Kidney (tissue), 14 donors: Measurements from ENCODE around the gene ZP3. TPM values are rescaled to one million over a fixed set of nuclear protein-coding genes. Genes with fewer than 3 reads are reported as not detected.
"Not testable (repeated sequence)": the region's sequence is repeated elsewhere in the genome, so short reads cannot be mapped to it uniquely, and the experiment has no call there.

Experiments
- DNase-seq, 5 donors: peaks; one replicate each; pipeline ENCODE4 v3.0.0-alpha.2; 2013 to 2020
- FAIRE-seq: peaks from 2 replicates; lab custom pipeline; 2012; peaks lifted over from hg19 to GRCh38; lab: Jason Lieb, UNC
- H3K27ac ChIP-seq, 2 donors: one replicate each; pipeline ENCODE4 v1.7.0; 2013; ENCODE audit warnings: low read depth in 2 of 2, low read length in 2 of 2, inconsistent platforms in 1 of 2
- H3K27me3 ChIP-seq: one replicate; pipeline ENCODE4 v1.7.1; 2013; ENCODE audit warnings: low read length, inconsistent platforms; ENCODE audit not compliant: control insufficient read depth, insufficient read depth
- H3K36me3 ChIP-seq, 3 donors: one replicate each; pipeline versions ENCODE4 v1.7.0 to v1.7.1; 2013; ENCODE audit warnings: low read length in 3 of 3, control low read depth in 1 of 3, inconsistent platforms in 1 of 3; ENCODE audit not compliant: insufficient read depth in 3 of 3, control insufficient read depth in 2 of 3
- H3K4me1 ChIP-seq, 3 donors: one replicate each; pipeline versions ENCODE4 v1.7.0 to v1.7.1; 2013; ENCODE audit warnings: low read length in 3 of 3, inconsistent platforms in 1 of 3, low read depth in 1 of 3; ENCODE audit not compliant: control insufficient read depth in 2 of 3, insufficient read depth in 2 of 3
- H3K4me3 ChIP-seq, 3 donors: one replicate each; pipeline versions ENCODE4 v1.7.0 to v1.8.1; 2013; ENCODE audit warnings: low read length in 3 of 3, control low read depth in 1 of 3, inconsistent platforms in 1 of 3
- H3K9ac ChIP-seq, 3 donors: one replicate each; pipeline versions ENCODE4 v1.7.0 to v1.7.1; 2013; ENCODE audit warnings: low read length in 3 of 3, control low read depth in 1 of 3, inconsistent platforms in 1 of 3
- H3K9me3 ChIP-seq, 3 donors: one replicate each; pipeline versions ENCODE4 v1.7.0 to v1.7.1; 2013; ENCODE audit warnings: low read length in 3 of 3, control low read depth in 1 of 3, inconsistent platforms in 1 of 3; ENCODE audit not compliant: control insufficient read depth in 2 of 3, insufficient read depth in 1 of 3
- intact Hi-C: fragments of 100-400 bp; cut with DNase I; formaldehyde crosslinking; loops from one replicate; pipeline ENCODE4 v1.11.1; 2022
- polyA plus RNA-seq: library from polyadenylated mRNA; stranded (reverse); fragments of 350-450 nt; fragmentation: Illumina TruSeq; extraction: RNeasy Lipid Tissue Mini Kit (QIAGEN cat#74804); gene quantifications from one replicate; pipeline ENCODE4 v1.2.3, GENCODE V29; 2014; ENCODE audit warnings: low read depth, low replicate concordance; ENCODE audit not compliant: insufficient read depth
- total RNA-seq: library from RNA; stranded (reverse); fragmentation: NEBNext Ultra II Directional; extraction: Animal tissue kit (Norgen Biotek cat#: 25700); gene quantifications from one replicate; pipeline ENCODE4 v1.2.1, GENCODE V29; 2021
- TF ChIP-seq, protein P1 (sequence below): IDR thresholded peaks from 3 replicates; pipeline ENCODE4 v1.5.1; 2012; ENCODE audit warnings: mild to moderate bottlenecking, moderate library complexity, borderline replicate concordance; ENCODE audit not compliant: insufficient read depth; ENCODE audit errors: extremely low read depth
- donor health status: control.
- donor health status: control.
- donor health status: control.
- donor health status: control.
- donor health status: control.
- donor health status: DM: yes; HTN: yes; CAD: no.
- donor health status: Normal renal cell carcinoma (clear cell type).

ZP3 gene
- total and polyA plus RNA-seq, 2 donors from 2014 or later: 2.8 to 17.5 TPM

GRCh38 chr7:76396864-76397263 lies 27.9 kb upstream of the ZP3 start:
- Histone ChIP-seq H3K9ac (no peak overlapping the region), H3K4me1 (peaks cover 0 to 18% (median 10%) of the 10 kb centered on the region in 3 donors), H3K36me3 (no peaks in the 10 kb centered on the region), H3K4me3 (peak overlapping the region in 1 of 3 donors; percentile 5), H3K9me3 (no peaks in the 10 kb centered on the region), H3K27ac (no peak overlapping the region), H3K27me3 (no peaks in the 10 kb centered on the region)
- TF ChIP-seq, protein P1, sequence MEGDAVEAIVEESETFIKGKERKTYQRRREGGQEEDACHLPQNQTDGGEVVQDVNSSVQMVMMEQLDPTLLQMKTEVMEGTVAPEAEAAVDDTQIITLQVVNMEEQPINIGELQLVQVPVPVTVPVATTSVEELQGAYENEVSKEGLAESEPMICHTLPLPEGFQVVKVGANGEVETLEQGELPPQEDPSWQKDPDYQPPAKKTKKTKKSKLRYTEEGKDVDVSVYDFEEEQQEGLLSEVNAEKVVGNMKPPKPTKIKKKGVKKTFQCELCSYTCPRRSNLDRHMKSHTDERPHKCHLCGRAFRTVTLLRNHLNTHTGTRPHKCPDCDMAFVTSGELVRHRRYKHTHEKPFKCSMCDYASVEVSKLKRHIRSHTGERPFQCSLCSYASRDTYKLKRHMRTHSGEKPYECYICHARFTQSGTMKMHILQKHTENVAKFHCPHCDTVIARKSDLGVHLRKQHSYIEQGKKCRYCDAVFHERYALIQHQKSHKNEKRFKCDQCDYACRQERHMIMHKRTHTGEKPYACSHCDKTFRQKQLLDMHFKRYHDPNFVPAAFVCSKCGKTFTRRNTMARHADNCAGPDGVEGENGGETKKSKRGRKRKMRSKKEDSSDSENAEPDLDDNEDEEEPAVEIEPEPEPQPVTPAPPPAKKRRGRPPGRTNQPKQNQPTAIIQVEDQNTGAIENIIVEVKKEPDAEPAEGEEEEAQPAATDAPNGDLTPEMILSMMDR: no peak
- FAIRE-seq: no peak
- no peak for DNase-seq
- intact Hi-C loops: no loop called here

GRCh38 chr7:76397409-76398183 lies 27.2 kb upstream of the ZP3 start:
- Histone ChIP-seq H3K27ac (no peak overlapping the region), H3K36me3 (no peaks in the 10 kb centered on the region)
- intact Hi-C loops: no loop called here

DNA sequence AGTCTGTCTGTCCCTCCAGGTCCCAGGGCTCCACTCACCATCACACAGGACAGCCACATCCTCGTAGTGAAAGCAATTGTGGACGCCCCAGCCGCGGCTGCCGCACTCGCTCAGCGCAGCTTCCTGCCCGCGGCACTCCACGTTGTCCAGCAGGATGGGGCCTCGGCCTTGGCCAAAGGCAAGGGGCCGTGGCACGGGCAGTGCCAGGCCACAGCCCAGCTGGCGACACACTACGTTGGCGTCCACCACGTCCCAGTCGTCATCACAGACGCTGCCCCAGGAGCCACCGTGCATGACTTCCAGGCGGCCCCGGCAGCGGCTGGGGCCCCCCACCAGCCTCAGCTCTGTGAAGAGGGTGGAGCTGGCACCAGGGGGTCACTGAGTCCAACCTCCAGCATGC lies 24.5 kb upstream of the ZP3 start:
- intact Hi-C loops: no loop called here
- Histone ChIP-seq H3K4me1 (peaks cover 0 to 11% (median 0%) of the 10 kb centered on the region in 3 donors), H3K27me3 (no peaks in the 10 kb centered on the region), H3K27ac (no peak overlapping the region), H3K9ac (no peak overlapping the region), H3K36me3 (no peaks in the 10 kb centered on the region), H3K4me3 (no peak overlapping the region), H3K9me3 (no peaks in the 10 kb centered on the region)
- DNase-seq (no peak), FAIRE-seq (no peak)
- TF ChIP-seq, protein P1: no peak

More at GRCh38 chr7:76397409-76398183, 27.2 kb upstream of the ZP3 start:
- H3K4me3 ChIP-seq: peak overlapping the region; percentile 44 to 68 (median 49)
- TF ChIP-seq, protein P1: no peak
- no peaks in the 10 kb centered on the region for H3K27me3 ChIP-seq
- peaks cover 0 to 17% (median 7%) of the 10 kb centered on the region in 3 donors for H3K4me1 ChIP-seq
- DNase-seq: peak; percentile 85 to 94 (median 91)
- H3K9ac ChIP-seq: peak overlapping the region in 2 of 3 donors; percentile 12 to 43
- no peaks in the 10 kb centered on the region for H3K9me3 ChIP-seq
- no peak for FAIRE-seq

- H3K36me3 ChIP-seq, FAIRE-seq, H3K4me1 ChIP-seq: not testable (repeated sequence)
Measured at GRCh38 chr7:76403097-76403496, 21.7 kb upstream of the ZP3 start.

More at GRCh38 chr7:76403097-76403496, 21.7 kb upstream of the ZP3 start:
- DNase-seq, H3K4me3 ChIP-seq, H3K27me3 ChIP-seq, intact Hi-C loops, H3K27ac ChIP-seq, H3K9me3 ChIP-seq, H3K9ac ChIP-seq: not testable (repeated sequence)
